H4 (cell line): ENCODE measurements around the gene FAM98A. TPM values are rescaled to one million over a fixed set of nuclear protein-coding genes. Genes with fewer than 3 reads are reported as not detected.

Source experiments
- DNase-seq: peaks from one replicate; pipeline ENCODE4 v3.0.0-alpha.2; 2015; ENCODE audit warnings: low spot score
- total RNA-seq: library from RNA; depleted of rRNA; stranded (reverse); fragments of >200 nt; shearing (Covaris generic); gene quantifications from 2 replicates; pipeline ENCODE4 v1.2.3, GENCODE V29; 2014; rRNA removed

Gene FAM98A
- 4.6 and 43.4 TPM in 2 replicates for total RNA-seq

GRCh38 chr2:33599175-33599942, at the start of gene FAM98A:
Gene FAM98A, minus strand, starts transcription at chr2:33599299. Its CDS starts 78 bp downstream, at chr2:33599221.
- peak; percentile 85 for DNase-seq

GRCh38 chr2:33645861-33646260, 46.8 kb upstream of the FAM98A start:
- no peak for DNase-seq

DNA sequence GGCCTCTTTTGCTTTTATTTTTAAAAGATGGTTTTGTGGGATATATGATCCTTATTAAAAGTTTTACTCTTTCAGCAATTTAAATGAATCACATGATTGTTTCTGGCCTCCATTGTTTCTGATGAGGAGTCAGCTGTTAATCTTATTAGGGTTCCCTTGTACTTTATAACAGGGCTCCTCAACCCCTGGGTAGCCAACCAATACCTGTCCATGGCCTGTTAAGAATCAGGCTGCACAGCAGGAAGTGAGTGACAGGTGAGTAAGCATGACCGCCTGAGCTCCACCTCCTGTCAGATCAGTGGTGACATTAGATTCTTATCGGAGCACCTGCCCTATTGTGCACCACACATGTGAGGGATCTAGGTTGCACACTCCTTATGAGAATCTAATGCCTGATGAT, 45.1 kb upstream of the FAM98A start:
- no peak for DNase-seq

- DNase-seq, result no peak
Observed at GRCh38 chr2:33636001-33636400, 36.9 kb upstream of the FAM98A start.

DNA sequence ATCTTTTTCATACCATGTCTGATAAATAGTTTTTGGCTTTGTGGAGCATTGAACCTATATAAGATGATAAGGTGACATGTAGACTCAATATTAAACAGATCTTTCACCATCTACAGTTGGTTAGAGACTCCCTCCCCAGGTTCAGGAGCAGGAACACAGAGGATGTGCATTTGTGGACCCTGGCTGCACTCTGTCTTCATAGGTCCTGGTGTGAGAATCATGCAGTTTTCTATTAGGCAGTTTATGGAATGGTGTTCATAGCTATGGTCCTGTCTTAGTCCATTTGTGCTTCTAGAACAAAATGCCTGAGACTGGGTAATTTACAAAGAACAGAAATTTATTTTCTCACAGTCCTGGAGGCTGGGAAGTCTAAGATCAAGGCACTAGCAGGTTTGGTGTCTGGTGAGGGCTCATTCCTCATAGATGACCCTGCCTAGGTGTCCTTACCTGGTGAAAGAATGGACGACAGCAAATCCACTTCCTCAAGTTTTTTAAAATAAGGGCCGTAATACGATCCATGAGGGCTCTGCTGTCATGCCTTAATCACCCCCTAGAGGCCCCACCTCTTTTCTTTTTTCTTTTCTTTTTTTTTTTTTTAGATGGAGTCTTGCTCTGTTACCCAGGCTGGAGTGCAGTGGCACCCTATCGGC, 35.3 kb upstream of the FAM98A start:
- DNase-seq, result no peak

GRCh38 chr2:33633315-33633714, 34.2 kb upstream of the FAM98A start:
- DNase-seq, result no peak

DNA sequence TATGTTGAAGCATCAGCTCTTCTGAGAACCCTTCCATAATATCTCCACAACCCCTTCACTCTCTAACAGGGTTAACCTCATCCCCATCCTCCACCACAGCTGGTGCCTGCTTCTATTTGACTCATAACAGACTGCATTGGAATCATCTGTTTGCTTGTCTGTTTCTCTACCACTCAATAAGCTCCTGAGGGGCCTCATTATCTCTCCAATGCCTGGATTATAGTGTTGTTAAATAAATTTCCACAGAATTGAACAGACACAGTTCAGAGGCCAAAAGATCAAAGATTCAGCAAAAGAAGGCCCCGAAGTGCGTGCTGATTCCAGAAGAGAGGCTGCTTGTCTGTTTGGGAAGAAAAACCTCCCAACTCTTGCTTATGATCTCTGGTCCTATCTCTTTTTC, 33.7 kb upstream of the FAM98A start:
- DNase-seq, result no peak

GRCh38 chr2:33628031-33628827, 29.1 kb upstream of the FAM98A start:
- DNase-seq, result no peak

- DNase-seq, result no peak
Observed at GRCh38 chr2:33619028-33619427, 19.9 kb upstream of the FAM98A start.

DNA sequence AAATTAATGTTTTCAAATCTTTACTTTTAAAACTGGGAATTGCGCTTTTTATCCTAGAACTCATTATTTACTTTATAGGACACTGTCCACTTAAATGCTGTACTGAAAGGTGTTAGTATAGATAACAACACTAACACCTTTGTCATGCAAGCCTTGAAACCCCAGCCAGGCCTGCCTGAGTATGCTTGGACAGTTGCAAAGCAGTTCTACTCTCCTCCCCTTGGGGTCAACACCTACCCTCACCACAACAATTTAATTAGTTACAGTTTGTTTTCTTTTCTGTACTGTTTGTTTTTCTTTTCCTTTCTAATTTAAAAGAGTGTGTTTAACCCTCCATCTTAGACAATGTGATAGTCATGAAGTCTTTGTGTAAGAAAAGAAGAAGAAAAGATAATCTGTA, 18.9 kb upstream of the FAM98A start:
- DNase-seq, result no peak

GRCh38 chr2:33617401-33617800, 18.3 kb upstream of the FAM98A start:
- DNase-seq, result peak; percentile 3

- peak; percentile 23 for DNase-seq
Observed at GRCh38 chr2:33616873-33617272, 17.8 kb upstream of the FAM98A start.

GRCh38 chr2:33614190-33614589, 15.1 kb upstream of the FAM98A start:
- DNase-seq, result no peak

- no peak for DNase-seq
Observed at GRCh38 chr2:33607905-33608304, 8.8 kb upstream of the FAM98A start.

DNA sequence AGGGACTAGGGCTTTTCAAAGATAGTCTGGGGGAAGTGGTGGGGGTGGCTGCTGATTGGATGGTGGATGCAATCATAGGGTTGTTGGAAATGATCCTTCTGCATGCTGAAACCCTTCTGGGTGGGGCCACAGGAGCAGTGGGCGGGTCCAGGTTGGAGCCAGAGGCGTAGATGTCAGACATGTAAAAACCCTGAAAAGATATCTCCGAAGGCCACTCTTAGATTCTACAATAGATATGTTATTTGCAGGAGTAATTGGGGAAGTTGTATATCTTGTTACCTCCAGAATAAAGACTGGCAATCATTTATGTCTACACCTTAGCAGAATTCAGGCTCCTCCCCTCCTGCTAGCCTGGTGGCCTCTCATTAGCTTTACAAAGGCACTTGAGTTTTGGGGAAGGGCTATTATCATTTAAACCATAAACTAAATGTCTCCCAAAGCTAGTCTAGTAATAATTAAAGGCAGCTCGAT, 8.2 kb upstream of the FAM98A start:
- DNase-seq, result no peak

- no peak for DNase-seq
Observed at GRCh38 chr2:33606622-33607021, 7.5 kb upstream of the FAM98A start.

DNA sequence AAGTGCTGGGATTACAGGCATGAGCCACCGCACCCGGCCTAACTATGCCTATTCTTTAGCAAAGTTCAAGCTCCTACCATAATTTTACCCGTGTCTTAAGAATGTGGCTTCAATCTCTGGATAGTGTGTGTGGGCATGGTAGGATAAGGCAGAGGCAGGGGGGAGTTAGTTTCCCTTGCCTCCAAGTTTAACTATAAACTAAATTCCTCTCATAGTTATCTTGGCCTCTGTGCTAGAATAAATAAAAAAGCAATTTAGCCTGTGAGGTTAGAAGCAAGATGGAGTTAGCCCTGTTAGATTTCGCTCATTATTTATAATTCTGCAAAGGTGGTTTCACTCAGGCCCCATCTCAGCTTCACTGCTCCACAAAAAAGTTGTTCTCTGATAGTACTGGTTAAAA, 7.0 kb upstream of the FAM98A start:
- no peak for DNase-seq

DNA sequence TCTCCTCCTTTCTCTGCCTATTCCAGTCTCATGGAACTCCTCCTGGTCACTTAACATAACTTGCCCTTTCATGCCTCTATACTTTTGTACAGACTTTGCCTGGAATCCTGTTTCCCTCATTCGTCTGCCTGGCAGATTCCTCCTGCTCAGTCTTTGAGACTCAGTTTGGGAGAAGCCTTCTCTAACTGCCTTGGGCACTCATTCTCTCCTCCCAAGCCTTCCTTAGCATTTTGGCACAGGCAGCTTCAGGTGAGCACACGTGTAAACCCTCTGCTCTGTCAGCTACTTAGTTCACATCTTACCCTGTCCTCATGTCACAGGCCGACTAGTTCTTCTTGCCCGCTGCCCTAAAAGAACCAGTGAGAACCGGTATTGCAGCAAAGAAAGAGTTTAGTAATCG, 6.0 kb upstream of the FAM98A start:
- no peak for DNase-seq

DNA sequence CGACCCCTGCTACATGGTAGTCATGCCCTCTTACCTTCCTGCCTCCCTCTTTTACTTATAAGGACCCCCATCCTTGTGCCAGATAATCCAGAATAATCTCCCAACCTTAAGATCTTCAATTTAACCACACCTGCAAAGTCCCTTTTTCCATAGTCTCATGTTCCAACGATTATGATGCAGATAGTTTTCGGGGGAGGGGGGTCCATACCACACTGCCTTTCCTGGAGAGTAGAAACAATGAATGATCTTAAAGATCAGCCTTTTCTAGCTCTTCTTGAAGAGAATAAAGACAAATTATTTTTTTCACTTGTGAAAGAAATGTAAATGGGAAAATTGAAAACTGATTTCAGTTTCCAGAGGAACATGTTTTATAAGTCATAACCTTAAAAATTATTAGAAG, 4.3 kb upstream of the FAM98A start:
- no peak for DNase-seq

- DNase-seq, result no peak
Observed at GRCh38 chr2:33602201-33602830, 3.2 kb upstream of the FAM98A start.

GRCh38 chr2:33599943-33600192, 769 bp upstream of the FAM98A start:
- no peak for DNase-seq

DNA sequence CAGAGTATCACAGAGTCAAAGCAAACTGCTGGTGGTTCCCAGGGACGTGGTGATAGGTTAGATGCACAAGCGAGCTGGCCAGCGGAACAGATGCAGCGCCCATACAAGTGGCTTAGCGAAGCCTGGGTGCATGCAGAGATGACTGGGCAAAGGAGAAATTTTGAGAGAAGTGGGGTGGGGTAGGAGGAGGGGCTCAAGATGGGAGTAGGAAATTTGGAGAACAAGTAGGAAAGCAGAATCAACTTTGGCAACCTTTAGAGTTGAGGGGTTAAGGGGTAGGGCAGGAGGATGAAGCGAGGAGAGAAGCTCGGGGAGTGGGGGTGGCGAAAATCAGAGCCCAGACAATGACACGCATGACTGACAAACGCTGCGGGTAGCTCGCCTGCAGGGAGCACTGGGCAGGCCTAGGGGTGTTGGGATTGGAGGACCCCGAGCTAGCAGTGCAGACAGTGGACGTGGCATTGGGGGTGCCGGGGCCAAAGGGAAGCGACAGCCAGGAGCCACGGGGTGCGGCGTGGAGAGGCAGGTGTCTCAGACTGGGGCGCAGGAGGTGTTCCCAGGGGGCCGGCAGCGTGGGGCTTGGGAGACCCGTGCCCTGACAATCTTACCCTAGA, 431 bp downstream of the FAM98A start:
- no peak for DNase-seq
